ENCODE results near the gene SH3GL1. TPM values are rescaled to one million over a fixed set of nuclear protein-coding genes. Genes with fewer than 3 reads are reported as not detected.

SH3GL1 gene
- total and polyA plus RNA-seq, 10 of the 15 experiments (the other 5 are each of a cell fraction or from before 2014, with no cell fraction given): 0.93 to 47.4 (median 28.4) TPM

DNA sequence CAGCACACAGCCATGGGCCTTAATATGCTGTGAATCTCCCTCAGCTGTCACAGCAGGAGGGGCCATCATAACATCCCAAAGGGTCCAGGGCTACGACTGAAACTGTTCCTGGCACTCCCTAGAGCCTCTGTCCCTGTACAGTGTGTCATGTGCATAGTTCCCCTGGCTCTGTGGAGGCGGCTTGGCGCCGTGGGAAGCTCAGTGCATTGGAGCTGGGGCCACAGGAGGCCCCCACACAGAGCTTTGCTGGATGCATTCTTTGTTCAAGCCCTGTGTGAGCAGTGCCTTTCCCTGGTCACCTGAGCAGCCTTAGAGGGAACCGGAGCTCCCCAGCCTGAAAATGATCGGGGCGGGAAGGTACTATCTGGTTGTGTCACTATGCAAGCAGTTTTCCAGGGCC, 35.9 kb upstream of the SH3GL1 start:
- Histone ChIP-seq H4K20me1 (ENCODE audit: control insufficient read depth, insufficient read depth) (no peaks in the 10 kb centered on the region), H3K4me3 (no peak overlapping the region), H3K79me2 (ENCODE audit: control insufficient read depth, insufficient read depth, low read length) (no peaks in the 10 kb centered on the region), H3K9ac (ENCODE audit: control insufficient read depth, insufficient read depth, low read length) (no peak overlapping the region), H3K27ac (ENCODE audit: control insufficient read depth, insufficient read depth) (no peak overlapping the region), H3K36me3 (ENCODE audit: control insufficient read depth in 2 of 2, insufficient read depth in 2 of 2, low read length in 1 of 2) (peaks cover 13 to 29% of the 10 kb centered on the region in 2 experiments), H3K9me3 (replicated peaks; ENCODE audit: control insufficient read depth, insufficient read depth, low read length) (no peaks in the 10 kb centered on the region), H3K27me3 (replicated peaks in 1 of 2; ENCODE audit: control insufficient read depth in 2 of 2, insufficient read depth in 2 of 2, low read length in 1 of 2) (no peaks in the 10 kb centered on the region), H2AFZ (ENCODE audit: control insufficient read depth, low read depth, low read length) (no peak overlapping the region), H3K4me2 (ENCODE audit: control insufficient read depth, insufficient read depth) (no peak overlapping the region), H3K4me1 (ENCODE audit: control insufficient read depth, insufficient read depth, low read length) (peaks cover 16% of the 10 kb centered on the region)
- no TSS peak for BruUV-seq (replicated peaks)
- POLR2A ChIA-PET: no interaction called here
- TF ChIP-seq FOS (IDR thresholded peaks at IDR 0.05; ENCODE audit: borderline replicate concordance, extremely low read depth, insufficient read length) (no peak), YBX1 (IDR thresholded peaks at IDR 0.05) (no peak), PAX5 (IDR thresholded peaks at IDR 0.05; ENCODE audit: borderline replicate concordance, low read depth, low read length) (no peak), TBL1XR1 (IDR thresholded peaks at IDR 0.05; ENCODE audit: low read depth, low read length) (no peak), ZBTB40 (IDR thresholded peaks at IDR 0.05; ENCODE audit: borderline replicate concordance) (no peak), RUNX3 (IDR thresholded peaks at IDR 0.05; ENCODE audit: low read length) (no peak), SREBF1 (IDR thresholded peaks at IDR 0.05; ENCODE audit: low read length) (no peak), NR2C2 (IDR thresholded peaks at IDR 0.05; ENCODE audit: borderline replicate concordance, control insufficient read depth, insufficient read length, low read depth) (no peak), STAT1 (conservative IDR thresholded peaks at IDR 0.05) (no peak)
- TF ChIP-seq, protein P1, sequence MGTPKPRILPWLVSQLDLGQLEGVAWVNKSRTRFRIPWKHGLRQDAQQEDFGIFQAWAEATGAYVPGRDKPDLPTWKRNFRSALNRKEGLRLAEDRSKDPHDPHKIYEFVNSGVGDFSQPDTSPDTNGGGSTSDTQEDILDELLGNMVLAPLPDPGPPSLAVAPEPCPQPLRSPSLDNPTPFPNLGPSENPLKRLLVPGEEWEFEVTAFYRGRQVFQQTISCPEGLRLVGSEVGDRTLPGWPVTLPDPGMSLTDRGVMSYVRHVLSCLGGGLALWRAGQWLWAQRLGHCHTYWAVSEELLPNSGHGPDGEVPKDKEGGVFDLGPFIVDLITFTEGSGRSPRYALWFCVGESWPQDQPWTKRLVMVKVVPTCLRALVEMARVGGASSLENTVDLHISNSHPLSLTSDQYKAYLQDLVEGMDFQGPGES (IDR thresholded peaks at IDR 0.05): no peak
- TF ChIP-seq, protein P2, sequence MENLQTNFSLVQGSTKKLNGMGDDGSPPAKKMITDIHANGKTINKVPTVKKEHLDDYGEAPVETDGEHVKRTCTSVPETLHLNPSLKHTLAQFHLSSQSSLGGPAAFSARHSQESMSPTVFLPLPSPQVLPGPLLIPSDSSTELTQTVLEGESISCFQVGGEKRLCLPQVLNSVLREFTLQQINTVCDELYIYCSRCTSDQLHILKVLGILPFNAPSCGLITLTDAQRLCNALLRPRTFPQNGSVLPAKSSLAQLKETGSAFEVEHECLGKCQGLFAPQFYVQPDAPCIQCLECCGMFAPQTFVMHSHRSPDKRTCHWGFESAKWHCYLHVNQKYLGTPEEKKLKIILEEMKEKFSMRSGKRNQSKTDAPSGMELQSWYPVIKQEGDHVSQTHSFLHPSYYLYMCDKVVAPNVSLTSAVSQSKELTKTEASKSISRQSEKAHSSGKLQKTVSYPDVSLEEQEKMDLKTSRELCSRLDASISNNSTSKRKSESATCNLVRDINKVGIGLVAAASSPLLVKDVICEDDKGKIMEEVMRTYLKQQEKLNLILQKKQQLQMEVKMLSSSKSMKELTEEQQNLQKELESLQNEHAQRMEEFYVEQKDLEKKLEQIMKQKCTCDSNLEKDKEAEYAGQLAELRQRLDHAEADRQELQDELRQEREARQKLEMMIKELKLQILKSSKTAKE (IDR thresholded peaks at IDR 0.05; ENCODE audit: low read depth, poor library complexity, severe bottlenecking): no peak
- intact Hi-C loops (cut with micrococcal nuclease; ENCODE audit: unreplicated experiment): no loop called here
- FAIRE-seq (no peak), ATAC-seq (no peak), DNase-seq (ENCODE audit: low read depth, low spot score) (no peak)
- SMC1A ChIA-PET (ENCODE audit: uncharacterized antibody, unreplicated experiment): interaction anchor here (0.6 kb wide), 1 partner anchor 130 kb away, joined by 3 read pairs; no protein-coding TSS in a partner anchor
- RAD21 ChIA-PET (ENCODE audit: unreplicated experiment): no interaction called here
- in situ Hi-C loops (cut with MboI): no loop called here
- CTCF ChIA-PET: interaction anchor here (1.2 kb wide), 1 partner anchor 34 kb away, joined by 4 read pairs; the partner anchor contains the start of gene CHAF1A
- 95% methylated on average over 7 of the region's 7 CpGs for WGBS (ENCODE audit: insufficient coverage, insufficient replicate concordance, low lambda C conversion rate, missing lambda C conversion rate)
